GM18907 (cell line): Measurements from ENCODE around the gene STRAP.
"Not testable (repeated sequence)": the region's sequence is repeated elsewhere in the genome, so short reads cannot be mapped to it uniquely, and the experiment has no call there.

Source experiments
- ATAC-seq: cut with Tn5 transposase; IDR thresholded peaks from one replicate; pipeline ENCODE4 v1.9.1; 2021; ENCODE audit warnings: mild to moderate bottlenecking, moderate library complexity; ENCODE audit not compliant: unreplicated experiment

Gene STRAP

DNA sequence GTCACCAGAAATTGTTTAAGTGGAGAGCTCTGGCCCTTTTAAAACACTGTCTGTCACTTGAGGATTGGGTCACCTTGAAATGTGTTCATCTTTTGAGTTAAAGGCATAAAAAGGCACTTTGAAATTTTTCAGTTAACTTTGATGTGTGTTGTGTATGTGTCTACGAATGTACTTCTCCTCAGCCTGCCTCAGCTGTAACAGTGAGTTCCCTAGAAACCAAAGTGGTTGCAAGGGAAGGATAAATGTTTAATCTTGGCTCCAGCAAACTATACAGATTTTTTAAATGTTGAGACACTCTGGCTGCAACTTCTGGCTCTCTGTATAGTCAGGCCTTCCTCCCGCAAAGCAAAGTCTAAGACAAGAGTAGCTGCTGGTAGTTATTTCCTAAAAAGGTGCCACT is 37.2 kb downstream of the STRAP start:
- ATAC-seq: no peak

DNA sequence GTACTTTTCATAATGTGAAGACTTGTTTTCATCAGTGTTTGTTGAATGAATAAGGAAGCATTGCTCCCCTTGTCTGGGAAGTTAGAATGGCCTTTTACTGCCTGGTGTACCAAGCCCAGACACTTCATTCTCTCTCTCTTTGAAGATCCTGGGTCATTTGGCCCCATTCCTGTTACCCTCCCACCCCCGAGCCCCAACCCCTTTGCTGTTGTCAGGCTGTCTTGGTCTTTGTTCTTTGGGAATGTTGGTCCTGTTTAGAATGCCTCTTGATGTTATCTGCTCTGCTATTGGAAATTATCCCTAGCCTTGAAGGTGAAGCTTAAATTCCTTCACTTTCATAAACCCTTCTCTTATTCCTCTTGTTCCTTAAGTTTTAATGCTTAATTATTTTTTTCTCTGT is 42.8 kb downstream of the STRAP start:
- no peak for ATAC-seq

DNA sequence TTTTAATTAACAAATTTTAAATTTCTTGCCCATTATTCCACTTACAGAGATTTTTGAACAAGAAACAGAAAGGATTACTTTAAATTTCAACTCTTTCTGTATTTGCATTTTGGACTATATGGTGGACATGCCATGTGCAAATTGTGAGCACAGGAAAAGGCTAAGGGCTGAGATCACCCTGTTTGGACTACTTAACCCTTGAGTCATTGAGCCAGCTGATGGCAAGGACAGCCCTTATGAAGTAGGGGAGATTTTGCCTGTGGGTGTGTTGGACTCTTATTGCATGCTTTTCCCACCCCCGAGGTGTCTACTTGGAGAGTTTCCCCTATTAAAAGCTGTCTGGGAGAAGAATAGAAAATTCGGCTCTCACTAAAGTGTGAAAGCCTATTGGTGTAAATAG is 46.2 kb downstream of the STRAP start:
- no peak for ATAC-seq

DNA sequence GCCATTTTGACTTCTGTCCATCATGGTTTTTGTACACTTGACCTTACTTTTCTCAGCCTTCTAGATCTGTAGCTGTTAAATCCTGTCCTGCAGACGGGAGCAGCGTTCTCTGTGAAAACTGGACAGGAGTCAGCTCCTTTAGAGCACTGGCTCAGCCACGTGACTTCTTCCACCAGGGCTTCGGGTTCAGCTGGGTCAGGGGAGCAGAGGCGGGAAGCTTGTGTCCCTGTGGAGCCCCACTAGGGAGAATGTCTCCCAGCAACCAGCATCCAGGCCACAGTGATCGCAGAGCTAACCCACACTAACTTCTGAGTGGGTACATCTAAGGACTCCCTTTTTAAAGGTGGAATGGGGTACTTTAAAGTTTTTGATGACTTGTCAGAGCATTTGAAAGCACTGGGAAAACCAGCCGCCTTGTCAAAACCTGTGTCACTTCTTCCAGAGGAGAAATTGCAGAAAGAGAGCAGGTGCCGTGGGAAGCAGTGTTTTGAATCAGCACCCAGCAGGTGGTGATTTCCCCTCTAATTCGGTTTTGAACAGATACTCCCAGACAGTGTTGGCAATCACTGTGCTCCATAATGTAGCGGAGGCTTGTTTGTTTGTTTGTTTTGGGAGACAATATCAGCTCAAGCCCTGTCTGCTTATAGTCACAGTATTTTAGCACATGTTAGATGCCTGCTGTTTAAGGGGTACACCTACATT is 46.8 kb downstream of the STRAP start:
- ATAC-seq: no peak

DNA sequence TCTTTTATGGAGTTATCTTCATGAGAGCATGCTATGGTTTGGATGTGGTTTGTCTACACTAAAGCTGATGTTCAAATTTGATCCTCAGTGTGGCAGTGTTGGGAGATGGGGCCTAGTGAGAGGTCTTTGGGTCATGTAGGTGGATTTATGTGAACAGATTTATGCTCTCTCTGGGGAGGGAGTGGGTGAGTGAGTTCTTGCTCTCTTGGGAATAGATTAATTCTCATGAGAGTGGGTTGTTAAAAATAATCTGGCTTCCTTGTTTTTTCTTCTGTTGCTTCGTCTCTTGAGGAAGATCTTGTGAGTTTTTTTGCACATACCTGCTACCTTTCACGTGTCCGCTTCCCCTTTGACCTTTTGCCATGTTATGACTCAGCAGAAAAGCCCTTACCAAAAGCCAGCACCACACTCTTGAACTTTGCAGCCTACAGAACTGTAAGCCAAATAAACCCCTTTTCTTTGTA is 49.4 kb downstream of the STRAP start:
- peak; percentile 84 for ATAC-seq

DNA sequence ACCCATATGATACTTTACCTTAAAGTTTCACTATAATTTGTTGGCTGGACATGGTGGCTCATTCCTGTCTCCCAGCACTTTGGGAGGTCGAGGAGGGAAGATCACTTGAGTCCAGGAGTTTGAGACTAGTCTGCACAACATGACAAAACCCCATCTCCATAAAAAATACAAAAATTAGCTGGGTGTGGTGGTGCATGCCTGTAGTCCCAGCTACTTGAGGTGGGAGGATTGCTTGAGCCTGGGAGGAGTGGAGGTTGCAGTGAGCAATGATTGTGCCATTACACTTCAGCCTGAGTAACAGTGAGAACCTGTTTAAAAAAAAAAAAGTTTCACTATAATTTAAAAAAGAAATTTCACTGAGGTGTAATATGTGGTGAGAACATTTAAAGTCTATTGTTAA is 50.1 kb downstream of the STRAP start:
- ATAC-seq: no peak

DNA sequence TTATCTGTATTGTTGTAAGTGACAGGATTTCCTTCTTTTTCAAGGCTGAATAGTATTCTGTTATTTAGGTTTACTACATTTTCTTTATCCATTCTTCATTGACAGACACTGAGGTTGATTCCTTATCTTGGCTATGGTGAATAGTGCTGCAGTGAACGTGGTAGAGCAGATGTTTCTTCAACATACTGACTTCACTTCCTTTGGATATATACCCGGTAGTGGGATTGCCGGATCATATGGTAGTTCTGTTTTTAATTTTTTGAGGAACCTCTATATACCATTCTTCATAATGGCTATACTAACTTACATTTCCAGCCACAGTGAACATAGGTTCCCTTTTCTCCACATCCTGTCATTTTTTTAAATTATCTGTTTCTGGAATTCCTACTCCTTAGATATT is 50.8 kb downstream of the STRAP start:
- no peak for ATAC-seq

DNA sequence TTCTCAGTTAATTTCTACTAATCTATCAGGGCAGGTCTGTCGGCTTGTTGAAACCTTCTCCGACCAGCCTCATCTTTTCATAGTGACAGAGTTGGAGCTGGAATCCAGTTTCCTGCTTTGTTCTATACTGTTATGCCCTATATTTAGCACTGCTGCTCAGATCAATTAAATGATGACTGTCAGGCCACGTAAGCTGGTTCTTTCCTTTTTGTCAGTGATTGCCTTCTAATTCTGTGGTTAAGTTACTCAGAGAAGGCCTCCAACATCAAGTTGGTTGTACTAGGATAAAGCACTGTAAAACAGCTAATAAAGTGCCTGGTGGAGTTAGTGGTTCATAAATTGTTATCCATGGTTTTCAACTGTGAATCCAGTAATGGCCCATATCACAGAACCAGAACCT is 51.6 kb downstream of the STRAP start:
- no peak for ATAC-seq

DNA sequence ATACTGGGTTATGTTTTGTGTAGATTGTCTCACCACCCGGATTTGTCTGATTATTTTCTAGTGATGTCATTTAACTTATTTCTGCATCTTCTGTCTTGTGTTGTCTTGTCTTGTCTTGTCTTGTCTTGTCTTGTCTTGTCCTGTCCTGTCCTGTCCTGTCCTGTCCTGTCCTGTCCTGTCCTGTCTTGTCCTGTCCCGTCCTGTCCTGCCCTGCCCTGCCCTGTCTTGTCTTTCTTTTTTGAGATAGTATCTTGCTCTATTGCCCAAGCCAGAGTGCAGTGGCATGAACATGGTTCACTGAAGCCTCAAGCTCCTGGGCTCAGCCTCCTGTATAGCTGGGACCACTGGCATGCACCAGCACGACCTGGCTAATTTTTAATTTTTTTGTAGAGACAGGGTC is 54.6 kb downstream of the STRAP start:
- no peak for ATAC-seq

DNA sequence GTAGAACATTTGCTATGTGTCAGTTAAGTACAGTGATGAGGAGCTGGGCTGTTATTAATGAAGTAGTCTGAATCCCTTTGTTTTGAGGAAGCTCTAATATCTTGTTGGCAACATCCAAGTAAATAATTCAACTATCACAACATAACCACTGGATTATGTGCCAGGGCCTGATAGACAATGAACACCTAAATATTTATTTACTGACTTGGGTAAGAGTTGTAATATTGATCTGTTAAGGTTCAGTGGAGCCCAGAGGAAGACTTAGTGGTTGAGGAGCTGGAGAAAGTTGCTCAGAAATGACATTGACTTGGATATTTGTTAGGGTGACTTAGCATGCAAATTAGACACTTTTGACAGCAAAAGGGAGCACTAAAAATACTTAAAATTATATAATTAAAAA is 55.7 kb downstream of the STRAP start:
- no peak for ATAC-seq

DNA sequence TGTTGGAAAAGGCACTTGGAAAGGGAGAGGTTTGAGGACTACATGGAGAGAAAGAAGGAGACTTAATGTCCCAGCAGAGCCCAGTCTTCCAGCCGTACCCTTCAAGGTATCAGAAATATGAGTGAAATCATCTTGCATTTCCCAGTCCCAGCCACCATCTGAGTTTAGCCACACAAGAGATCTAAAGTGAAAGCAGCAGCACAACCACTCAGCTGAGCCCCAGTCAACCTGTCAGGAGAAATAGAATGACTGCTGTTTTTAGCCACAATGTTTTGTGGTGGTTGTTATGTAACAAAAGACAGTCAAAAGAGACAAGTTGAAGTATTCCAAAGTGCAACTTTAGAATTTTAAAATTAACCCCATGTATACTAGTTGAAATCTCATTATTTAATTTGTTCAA is 56.9 kb downstream of the STRAP start:
- ATAC-seq: no peak

DNA sequence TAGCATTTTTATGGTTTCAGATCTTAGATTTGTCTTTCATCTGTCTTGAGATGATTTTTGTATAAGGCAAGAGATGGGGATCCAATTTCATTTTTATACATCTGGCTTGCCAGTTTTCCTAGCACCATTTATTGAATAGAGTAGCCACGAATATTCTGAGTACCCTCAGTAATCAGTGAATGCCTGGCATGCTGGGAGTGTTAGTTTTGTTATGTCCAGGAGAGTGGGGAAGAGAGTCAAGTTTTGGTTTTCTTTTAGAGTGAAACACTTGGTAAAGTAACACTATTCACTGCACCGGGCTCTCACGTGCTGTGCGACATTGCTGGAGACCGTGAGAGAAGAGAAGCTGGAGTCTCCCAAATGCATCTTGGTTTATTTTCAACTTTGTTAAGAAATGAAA is 60.3 kb downstream of the STRAP start:
- no peak for ATAC-seq

DNA sequence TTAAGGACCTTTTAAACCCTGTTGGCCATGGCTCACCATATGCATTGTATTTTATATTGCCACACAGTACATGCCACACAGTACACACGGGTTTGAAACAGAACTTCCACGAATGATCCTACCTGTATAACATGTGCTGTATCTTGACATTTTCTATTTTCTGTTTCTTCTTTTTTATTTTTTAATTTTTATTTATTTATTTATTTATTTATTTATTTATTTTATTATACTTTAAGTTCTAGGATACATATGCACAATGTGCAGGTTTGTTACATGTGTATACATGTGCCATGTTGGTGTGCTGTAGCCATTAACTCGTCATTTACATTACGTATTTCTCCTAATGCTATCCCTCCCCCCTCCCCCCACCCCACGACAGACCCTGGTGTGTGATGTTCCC is 61.3 kb downstream of the STRAP start:
- not testable (repeated sequence) for ATAC-seq

DNA sequence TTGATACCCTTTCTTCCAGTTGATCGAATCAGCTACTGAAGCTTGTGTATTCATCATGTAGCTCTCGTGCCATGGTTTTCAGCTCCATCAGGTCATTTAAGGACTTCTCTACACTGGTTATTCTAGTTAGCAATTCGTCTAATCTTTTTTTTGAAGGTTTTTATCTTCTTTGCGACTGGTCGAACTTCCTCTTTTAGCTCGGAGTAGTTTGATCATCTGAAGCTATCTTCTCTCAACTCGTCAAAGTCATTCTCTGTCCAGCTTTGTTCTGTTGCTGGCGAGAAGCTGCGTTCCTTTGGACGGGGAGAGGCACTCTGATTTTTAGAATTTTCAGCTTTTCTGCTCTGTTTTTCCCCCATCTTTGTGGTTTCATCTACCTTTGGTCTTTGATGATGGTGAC is 66.3 kb downstream of the STRAP start:
- ATAC-seq: not testable (repeated sequence)
